Activated T-cell treated with anti-CD3 and anti-CD28 coated beads, Interleukin-2, amount 50 U/mL, for 1 hour (primary cell): ENCODE results near the gene PSME4.

Experiments
- DNase-seq: peaks from one replicate; pipeline ENCODE4 v3.0.0-alpha.2; 2020

The PSME4 gene

GRCh38 chr2:53970724-53971602 is at the start of gene PSME4:
Gene PSME4, minus strand, starts transcription at chr2:53970993. Its CDS starts 209 bp downstream, at chr2:53970784.
- peak; percentile 96 for DNase-seq

GRCh38 chr2:54015798-54016699 is 45.3 kb upstream of the PSME4 start:
- DNase-seq: no peak

- DNase-seq: no peak
These were observed 43.2 kb upstream of the PSME4 start for GRCh38 chr2:54013996-54014395.

GRCh38 chr2:54012538-54013141 is 41.8 kb upstream of the PSME4 start:
- no peak for DNase-seq

GRCh38 chr2:54009549-54009948 is 38.8 kb upstream of the PSME4 start:
- DNase-seq: no peak

GRCh38 chr2:54008439-54008838 is 37.6 kb upstream of the PSME4 start:
- DNase-seq: no peak

- DNase-seq: no peak
These were observed 29.7 kb upstream of the PSME4 start for GRCh38 chr2:54000524-54000923.

GRCh38 chr2:54000122-54000521 is 29.3 kb upstream of the PSME4 start:
- DNase-seq: no peak

- DNase-seq: no peak
These were observed 28.0 kb upstream of the PSME4 start for GRCh38 chr2:53998834-53999233.

GRCh38 chr2:53994818-53995808 is 24.3 kb upstream of the PSME4 start:
- DNase-seq: no peak

GRCh38 chr2:53991948-53992347 is 21.2 kb upstream of the PSME4 start:
- DNase-seq: no peak

GRCh38 chr2:53989210-53989862 is 18.5 kb upstream of the PSME4 start:
- DNase-seq: no peak

GRCh38 chr2:53987336-53987921 is 16.6 kb upstream of the PSME4 start:
- no peak for DNase-seq

GRCh38 chr2:53985646-53986045 is 14.9 kb upstream of the PSME4 start:
- no peak for DNase-seq

- no peak for DNase-seq
These were observed 647 bp downstream of the PSME4 start for GRCh38 chr2:53969968-53970723.

- DNase-seq: no peak
These were observed 1.4 kb downstream of the PSME4 start for GRCh38 chr2:53969285-53969967.

GRCh38 chr2:53964987-53965687 is 5.7 kb downstream of the PSME4 start:
- DNase-seq: no peak

GRCh38 chr2:53964257-53964952 is 6.4 kb downstream of the PSME4 start:
- DNase-seq: no peak
